Vagina (tissue), 2 donors: ENCODE data around the gene FBXO44. TPM values are rescaled to one million over a fixed set of nuclear protein-coding genes. Genes with fewer than 3 reads are reported as not detected.
A peak's percentile ranks its signal among the peaks of the same experiment; 100 is the strongest.
"Not testable (repeated sequence)": the region's sequence is repeated elsewhere in the genome, so short reads cannot be mapped to it uniquely, and the experiment has no call there.

Source experiments
- DNase-seq, 2 donors: peaks; one replicate each; pipeline ENCODE4 v3.0.0-alpha.2; 2017; ENCODE audit errors: extremely low spot score in 2 of 2
- H3K27ac ChIP-seq: fragments of 200-600 bp; sonication (generic); one replicate; pipeline ENCODE4 v1.5.1; 2019
- H3K27me3 ChIP-seq: fragments of 200-600 bp; sonication (generic); one replicate; pipeline ENCODE4 v1.5.1; 2019
- H3K36me3 ChIP-seq, 2 donors: fragments of 200-600 bp; sonication (generic); one replicate each; pipeline ENCODE4 v1.5.1; 2017 to 2019
- H3K4me1 ChIP-seq: fragments of 200-600 bp; sonication (generic); one replicate; pipeline ENCODE4 v1.5.1; 2019
- H3K4me3 ChIP-seq, 2 donors: fragments of 200-600 bp; sonication (generic); 1 replicate in 1 of 2; 2 replicates in 1 of 2; pipeline ENCODE4 v1.5.1; 2016 to 2019
- H3K9me3 ChIP-seq: fragments of 200-600 bp; sonication (generic); one replicate; pipeline ENCODE4 v1.5.1; 2019
- POLR2A ChIP-seq, 2 donors: fragments of 450-650 bp; IDR thresholded peaks; one replicate each; pipeline ENCODE4 v1.6.1; 2017; ENCODE audit warnings: antibody characterized with exemption in 2 of 2, mild to moderate bottlenecking in 2 of 2, moderate library complexity in 2 of 2
- POLR2AphosphoS5 ChIP-seq, 2 donors: sonication (generic); formaldehyde crosslinking; IDR thresholded peaks; one replicate each; pipeline ENCODE4 v1.9.0; 2017; ENCODE audit warnings: antibody characterized with exemption in 2 of 2, mild to moderate bottlenecking in 2 of 2, low read depth in 1 of 2; ENCODE audit not compliant: insufficient read depth in 1 of 2
- intact Hi-C: fragments of 100-400 bp; cut with DNase I; formaldehyde crosslinking; loops from one replicate; pipeline ENCODE4 v1.15.1; 2023
- total RNA-seq: library from RNA; depleted of rRNA; stranded (reverse); fragments of >200 nt; gene quantifications from one replicate; pipeline ENCODE4 v1.2.3, GENCODE V29; 2016
- TF ChIP-seq, protein P1 (sequence below), 3 experiments: fragments of 450-650 bp in 2 of 3; fragments of 200-600 bp in 1 of 3; sonication (generic) in 1 of 3; IDR thresholded peaks; one replicate each; pipeline ENCODE4 v1.5.1; 2017 to 2019; ENCODE audit warnings: antibody characterized with exemption in 3 of 3, mild to moderate bottlenecking in 2 of 3, moderate library complexity in 2 of 3

Gene FBXO44
- total RNA-seq, 1 donor from 2014 or later = 38.3 TPM

DNA sequence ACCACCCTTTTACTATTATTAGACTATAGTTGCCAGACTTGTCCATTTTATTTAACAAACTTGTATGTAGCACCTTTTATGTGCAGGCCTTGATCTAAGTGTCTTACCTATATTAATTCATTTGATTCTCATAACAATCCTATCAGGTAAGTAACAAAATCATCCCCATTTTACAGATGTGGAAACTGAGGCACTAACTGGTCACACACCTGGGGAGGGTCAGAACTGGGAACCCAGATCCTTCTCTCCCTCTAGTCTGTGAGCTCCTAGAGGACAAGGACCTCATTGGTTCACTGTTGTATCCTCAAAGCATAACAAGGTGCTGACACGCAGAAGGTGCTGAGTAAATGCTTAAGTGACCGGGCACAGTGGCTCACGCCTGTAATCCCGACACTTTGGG, 15.3 kb upstream of the FBXO44 start:
- no peaks in the 10 kb centered on the region for H3K9me3 ChIP-seq
- H3K36me3 ChIP-seq = no peaks in the 10 kb centered on the region
- no peak overlapping the region for H3K4me3 ChIP-seq
- H3K27me3 ChIP-seq = no peaks in the 10 kb centered on the region
- DNase-seq = no peak
- no peaks in the 10 kb centered on the region for H3K4me1 ChIP-seq
- H3K27ac ChIP-seq = no peak overlapping the region
- intact Hi-C loops = no loop called here
- TF ChIP-seq POLR2A (IDR thresholded peaks at IDR 0.05) (no peak), POLR2AphosphoS5 (IDR thresholded peaks at IDR 0.05; ENCODE audit: insufficient read depth in 1 of 2, low read depth in 1 of 2) (no peak)
- TF ChIP-seq, protein P1, sequence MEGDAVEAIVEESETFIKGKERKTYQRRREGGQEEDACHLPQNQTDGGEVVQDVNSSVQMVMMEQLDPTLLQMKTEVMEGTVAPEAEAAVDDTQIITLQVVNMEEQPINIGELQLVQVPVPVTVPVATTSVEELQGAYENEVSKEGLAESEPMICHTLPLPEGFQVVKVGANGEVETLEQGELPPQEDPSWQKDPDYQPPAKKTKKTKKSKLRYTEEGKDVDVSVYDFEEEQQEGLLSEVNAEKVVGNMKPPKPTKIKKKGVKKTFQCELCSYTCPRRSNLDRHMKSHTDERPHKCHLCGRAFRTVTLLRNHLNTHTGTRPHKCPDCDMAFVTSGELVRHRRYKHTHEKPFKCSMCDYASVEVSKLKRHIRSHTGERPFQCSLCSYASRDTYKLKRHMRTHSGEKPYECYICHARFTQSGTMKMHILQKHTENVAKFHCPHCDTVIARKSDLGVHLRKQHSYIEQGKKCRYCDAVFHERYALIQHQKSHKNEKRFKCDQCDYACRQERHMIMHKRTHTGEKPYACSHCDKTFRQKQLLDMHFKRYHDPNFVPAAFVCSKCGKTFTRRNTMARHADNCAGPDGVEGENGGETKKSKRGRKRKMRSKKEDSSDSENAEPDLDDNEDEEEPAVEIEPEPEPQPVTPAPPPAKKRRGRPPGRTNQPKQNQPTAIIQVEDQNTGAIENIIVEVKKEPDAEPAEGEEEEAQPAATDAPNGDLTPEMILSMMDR (IDR thresholded peaks at IDR 0.05) = no peak

DNA sequence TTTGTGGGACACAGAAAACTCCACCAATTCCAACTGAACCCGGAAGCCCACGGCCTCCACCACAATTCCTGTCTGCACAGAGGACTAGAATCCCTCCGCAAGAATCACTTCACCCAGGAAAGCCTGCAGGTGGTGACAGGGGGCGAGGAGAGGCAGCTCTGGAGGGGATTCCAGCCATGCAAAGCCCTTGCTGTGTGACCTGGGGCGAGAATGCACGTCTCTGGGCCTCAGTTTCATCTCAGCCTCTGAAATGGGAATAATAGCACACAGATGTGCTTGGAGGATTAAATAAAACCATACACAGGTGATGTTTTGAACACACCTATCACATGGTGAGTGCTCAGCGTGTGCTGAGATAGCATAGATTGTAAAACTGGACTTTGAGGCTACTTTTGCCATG, 14.6 kb upstream of the FBXO44 start:
- H3K4me3 ChIP-seq = no peak overlapping the region
- intact Hi-C loops = no loop called here
- no peaks in the 10 kb centered on the region for H3K9me3 ChIP-seq
- H3K27me3 ChIP-seq = no peaks in the 10 kb centered on the region
- TF ChIP-seq, protein P1 (IDR thresholded peaks at IDR 0.05) = no peak
- TF ChIP-seq POLR2AphosphoS5 (IDR thresholded peaks at IDR 0.05; ENCODE audit: insufficient read depth in 1 of 2, low read depth in 1 of 2) (no peak), POLR2A (IDR thresholded peaks at IDR 0.05) (no peak)
- DNase-seq = no peak
- H3K36me3 ChIP-seq = no peaks in the 10 kb centered on the region
- no peaks in the 10 kb centered on the region for H3K4me1 ChIP-seq
- no peak overlapping the region for H3K27ac ChIP-seq

DNA sequence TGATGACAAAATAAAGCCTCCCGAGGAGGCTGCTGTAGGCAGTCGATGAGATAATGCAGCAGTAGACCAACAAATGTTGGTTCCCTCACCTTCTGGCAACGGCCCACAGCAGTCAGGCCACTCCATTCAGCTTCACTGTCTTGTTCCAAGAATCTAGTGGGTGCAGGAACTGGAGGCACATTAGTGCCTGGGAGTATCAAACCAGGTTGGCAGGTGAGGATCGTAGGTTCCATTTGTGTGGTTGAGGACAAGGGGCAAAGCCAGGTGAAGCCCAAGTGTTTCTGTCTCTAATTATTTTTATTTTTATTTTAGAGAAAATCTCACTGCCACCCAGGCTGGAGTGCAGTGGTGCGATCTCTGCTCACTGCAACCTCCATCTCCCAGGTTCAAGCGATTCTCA, 13.7 kb upstream of the FBXO44 start:
- no peaks in the 10 kb centered on the region for H3K9me3 ChIP-seq
- intact Hi-C loops = no loop called here
- H3K27me3 ChIP-seq = no peaks in the 10 kb centered on the region
- TF ChIP-seq, protein P1 (IDR thresholded peaks at IDR 0.05) = no peak
- TF ChIP-seq POLR2AphosphoS5 (IDR thresholded peaks at IDR 0.05; ENCODE audit: insufficient read depth in 1 of 2, low read depth in 1 of 2) = no peak
- no peak for TF ChIP-seq POLR2A (IDR thresholded peaks at IDR 0.05)
- DNase-seq = no peak
- no peak overlapping the region for H3K4me3 ChIP-seq
- no peak overlapping the region for H3K27ac ChIP-seq
- H3K36me3 ChIP-seq = no peaks in the 10 kb centered on the region
- H3K4me1 ChIP-seq = no peaks in the 10 kb centered on the region

DNA sequence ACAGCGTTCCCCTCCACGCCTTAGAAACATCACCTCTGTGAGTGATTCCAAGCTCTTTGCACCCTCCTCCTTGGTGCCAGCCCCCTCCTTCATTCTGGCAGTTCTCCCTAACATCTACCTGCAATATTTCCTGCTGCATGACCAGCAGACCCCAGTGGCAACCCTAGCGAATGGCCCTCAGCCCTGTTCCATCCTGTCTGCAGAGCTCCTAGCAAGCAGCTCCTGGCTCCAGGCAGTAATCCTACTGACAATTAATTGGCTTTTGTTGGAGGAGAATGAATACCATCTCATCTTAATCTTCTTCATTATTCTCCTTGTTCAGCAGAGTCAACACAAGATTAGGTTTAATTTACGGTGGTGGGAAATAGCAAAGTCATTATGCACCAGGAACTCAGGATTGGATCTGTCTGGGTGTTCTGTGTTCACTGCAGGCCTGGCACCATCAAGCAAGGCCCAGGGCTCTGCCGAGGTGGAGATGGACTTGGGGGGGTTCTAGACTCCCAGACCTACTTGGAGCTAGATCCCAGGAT, 12.8 kb upstream of the FBXO44 start:
- intact Hi-C loops = no loop called here
- no peaks in the 10 kb centered on the region for H3K27me3 ChIP-seq
- H3K36me3 ChIP-seq = no peaks in the 10 kb centered on the region
- no peak overlapping the region for H3K27ac ChIP-seq
- H3K4me3 ChIP-seq = no peak overlapping the region
- TF ChIP-seq POLR2AphosphoS5 (IDR thresholded peaks at IDR 0.05; ENCODE audit: insufficient read depth in 1 of 2, low read depth in 1 of 2) = no peak
- H3K4me1 ChIP-seq = no peaks in the 10 kb centered on the region
- no peak for DNase-seq
- no peaks in the 10 kb centered on the region for H3K9me3 ChIP-seq

DNA sequence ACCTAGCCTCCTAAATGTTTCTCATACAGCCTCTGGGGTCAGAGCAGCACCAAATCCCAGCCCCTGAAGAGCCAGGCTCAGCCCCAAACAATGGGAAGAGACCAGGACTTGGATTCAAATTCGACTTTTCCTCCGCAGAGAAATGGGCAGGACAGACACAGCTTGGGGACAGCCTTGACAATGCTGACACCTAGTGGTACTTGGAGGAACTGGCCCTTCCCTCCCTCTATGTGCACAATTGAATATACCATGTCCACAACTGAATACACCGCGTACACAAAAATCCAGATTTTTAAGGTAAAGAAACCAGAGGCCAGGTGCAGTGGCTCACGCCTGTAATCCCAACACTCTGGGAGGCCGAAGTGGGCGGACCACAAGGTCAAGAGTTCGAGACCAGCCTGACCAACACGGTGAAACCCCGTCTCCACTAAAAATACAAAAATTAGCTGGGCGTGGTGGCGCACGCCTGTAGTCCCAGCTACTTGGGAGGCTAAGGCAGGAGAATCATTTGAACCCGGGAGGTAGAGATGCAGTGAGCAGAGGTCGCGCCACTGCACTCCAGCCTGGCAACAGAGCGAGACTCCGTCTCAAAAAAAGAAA, 12.2 kb upstream of the FBXO44 start:
- H3K27me3 ChIP-seq = not testable (repeated sequence)

More for the DNA sequence above, 12.2 kb upstream of the FBXO44 start:
- DNase-seq, H3K36me3 ChIP-seq, H3K9me3 ChIP-seq, H3K27ac ChIP-seq, H3K4me1 ChIP-seq, intact Hi-C loops, H3K4me3 ChIP-seq: not testable (repeated sequence)
- TF ChIP-seq, protein P1 (IDR thresholded peaks at IDR 0.05) = peak; percentile 91 to 95 (median 91)
